ENCODE results near the gene OLIG2.

- TF ChIP-seq CTCF (conservative IDR thresholded peaks at IDR 0.05; ENCODE audit: low read length) (no peak), EZH2phosphoT487 (IDR thresholded peaks at IDR 0.05; ENCODE audit: borderline replicate concordance, low read depth, low read length) (no peak)
Measured at GRCh38 chr21:33024201-33025103, 1.3 kb upstream of the OLIG2 start.

All from OCI-LY7 (cell line).